Keratinocyte (primary cell): ENCODE data around the gene ISG20L2. TPM values are rescaled to one million over a fixed set of nuclear protein-coding genes. Genes with fewer than 3 reads are reported as not detected.

Source experiments
- DNase-seq: peaks from one replicate; pipeline ENCODE4 v3.0.0-alpha.2; 2011; ENCODE audit warnings: low read depth, missing footprints, low spot score
- FAIRE-seq: peaks from 2 replicates; lab custom pipeline; 2011; peaks lifted over from hg19 to GRCh38; lab: Jason Lieb, UNC
- H2AFZ ChIP-seq: 2 replicates; pipeline ENCODE4 v1.6.0; 2012; ENCODE audit warnings: low read length, control low read depth, inconsistent platforms; ENCODE audit not compliant: control insufficient read depth
- H3K27ac ChIP-seq: 2 replicates; pipeline ENCODE4 v1.5.1; 2011; ENCODE audit warnings: low read length; ENCODE audit not compliant: control insufficient read depth, insufficient read depth
- H3K27me3 ChIP-seq: 3 replicates; pipeline ENCODE4 v1.6.0; 2011; ENCODE audit warnings: low read length; ENCODE audit not compliant: control insufficient read depth, insufficient read depth; ENCODE audit errors: extremely low read depth
- H3K36me3 ChIP-seq, 2 experiments: 2 replicates in 1 of 2; 3 replicates in 1 of 2; pipeline ENCODE4 v1.5.1; 2011; ENCODE audit warnings: low read length in 2 of 2, mild to moderate bottlenecking in 1 of 2; ENCODE audit not compliant: control insufficient read depth in 2 of 2, insufficient read depth in 2 of 2; ENCODE audit errors: extremely low read depth in 1 of 2
- H3K4me1 ChIP-seq: 3 replicates; pipeline ENCODE4 v1.5.1; 2011; ENCODE audit warnings: low read length; ENCODE audit not compliant: control insufficient read depth, insufficient read depth; ENCODE audit errors: extremely low read depth
- H3K4me2 ChIP-seq: 3 replicates; pipeline ENCODE4 v1.6.0; 2011; ENCODE audit warnings: low read depth, low read length; ENCODE audit not compliant: control insufficient read depth, insufficient read depth; ENCODE audit errors: extremely low read depth
- H3K4me3 ChIP-seq, 3 experiments: fragments of 200-600 bp in 1 of 3; sonication (generic) in 1 of 3; 2 replicates in 2 of 3; 3 replicates in 1 of 3; pipeline ENCODE4 v1.5.1; 2011 to 2016; ENCODE audit warnings: low read length in 3 of 3, mild to moderate bottlenecking in 3 of 3, control low read depth in 2 of 3, inconsistent platforms in 1 of 3, low read depth in 1 of 3, mixed read lengths in 1 of 3, mixed run types in 1 of 3, moderate library complexity in 1 of 3; ENCODE audit not compliant: control insufficient read depth in 2 of 3, insufficient read depth in 2 of 3; ENCODE audit errors: extremely low read depth in 1 of 3
- H3K79me2 ChIP-seq: 2 replicates; pipeline ENCODE4 v1.6.0; 2012; ENCODE audit warnings: low read length; ENCODE audit not compliant: control insufficient read depth, insufficient read depth
- H3K9ac ChIP-seq: 3 replicates; pipeline ENCODE4 v1.6.0; 2011; ENCODE audit warnings: low read length; ENCODE audit not compliant: control insufficient read depth, insufficient read depth; ENCODE audit errors: extremely low read depth
- H3K9me1 ChIP-seq: 3 replicates; pipeline ENCODE4 v1.6.0; 2011; ENCODE audit warnings: low read length; ENCODE audit not compliant: control insufficient read depth, insufficient read depth; ENCODE audit errors: extremely low read depth
- H3K9me3 ChIP-seq: 2 replicates; pipeline ENCODE4 v1.5.1; 2012; ENCODE audit warnings: low read depth, low read length; ENCODE audit not compliant: control insufficient read depth
- H4K20me1 ChIP-seq: 3 replicates; pipeline ENCODE4 v1.6.0; 2011; ENCODE audit warnings: low read length; ENCODE audit not compliant: control insufficient read depth, insufficient read depth; ENCODE audit errors: extremely low read depth
- EZH2 ChIP-seq: IDR thresholded peaks from one replicate; pipeline ENCODE4 v1.6.1; 2012; ENCODE audit warnings: inconsistent platforms, mild to moderate bottlenecking, low read length, moderate library complexity
- dilution Hi-C: fragments of 300-500 bp; cut with MboI; formaldehyde crosslinking; loops from one replicate; pipeline ENCODE4 v1.7.0; 2020; ENCODE audit warnings: low sequenced_read_pairs; ENCODE audit not compliant: extremely low pct_ligation_motif_present
- polyA plus RNA-seq, 5 experiments: library from polyadenylated mRNA; depleted of rRNA in 3 of 5; stranded (reverse) in 3 of 5; stranded (forward) in 1 of 5; unstranded in 1 of 5; fragments of >200 nt; gene quantifications; 1 replicate in 1 of 5; 2 replicates in 3 of 5; 3 replicates in 1 of 5; pipeline versions ENCODE4 v1.2.1 to v1.2.3, GENCODE V29; 2011 to 2012; ENCODE audit warnings: missing spikeins in 2 of 5, low read depth in 1 of 5, low replicate concordance in 1 of 5
- TF ChIP-seq, protein P1 (sequence below), 3 experiments: IDR thresholded peaks in 1 of 3; conservative IDR thresholded peaks in 1 of 3; optimal IDR thresholded peaks in 1 of 3; 2 replicates in 2 of 3; 3 replicates in 1 of 3; pipeline versions ENCODE3 to v1.5.1; 2011; ENCODE audit warnings: low read length in 3 of 3, mild to moderate bottlenecking in 3 of 3, moderate library complexity in 2 of 3, control low read depth in 1 of 3, inconsistent platforms in 1 of 3; ENCODE audit not compliant: insufficient read depth in 2 of 3; ENCODE audit errors: extremely low read depth in 1 of 3

ISG20L2 gene
- polyA plus RNA-seq, 1 donor (not counting 4 experiments of a cell fraction or from before 2014, with no cell fraction given), result 48.6 TPM

GRCh38 chr1:156689035-156689952 lies 39.3 kb downstream of the ISG20L2 start:
- Histone ChIP-seq H3K27me3 (no peaks in the 10 kb centered on the region), H4K20me1 (no peaks in the 10 kb centered on the region), H3K79me2 (no peaks in the 10 kb centered on the region), H3K4me1 (peaks cover 53% of the 10 kb centered on the region), H2AFZ (peak overlapping the region; percentile 6), H3K9ac (no peak overlapping the region), H3K4me3 (no peak overlapping the region), H3K9me1 (no peaks in the 10 kb centered on the region), H3K9me3 (no peaks in the 10 kb centered on the region), H3K4me2 (peak overlapping the region; percentile 34), H3K36me3 (no peaks in the 10 kb centered on the region), H3K27ac (no peak overlapping the region)
- DNase-seq (peak; percentile 48), FAIRE-seq (peak; percentile 32)
- TF ChIP-seq EZH2, result no peak
- TF ChIP-seq, protein P1, sequence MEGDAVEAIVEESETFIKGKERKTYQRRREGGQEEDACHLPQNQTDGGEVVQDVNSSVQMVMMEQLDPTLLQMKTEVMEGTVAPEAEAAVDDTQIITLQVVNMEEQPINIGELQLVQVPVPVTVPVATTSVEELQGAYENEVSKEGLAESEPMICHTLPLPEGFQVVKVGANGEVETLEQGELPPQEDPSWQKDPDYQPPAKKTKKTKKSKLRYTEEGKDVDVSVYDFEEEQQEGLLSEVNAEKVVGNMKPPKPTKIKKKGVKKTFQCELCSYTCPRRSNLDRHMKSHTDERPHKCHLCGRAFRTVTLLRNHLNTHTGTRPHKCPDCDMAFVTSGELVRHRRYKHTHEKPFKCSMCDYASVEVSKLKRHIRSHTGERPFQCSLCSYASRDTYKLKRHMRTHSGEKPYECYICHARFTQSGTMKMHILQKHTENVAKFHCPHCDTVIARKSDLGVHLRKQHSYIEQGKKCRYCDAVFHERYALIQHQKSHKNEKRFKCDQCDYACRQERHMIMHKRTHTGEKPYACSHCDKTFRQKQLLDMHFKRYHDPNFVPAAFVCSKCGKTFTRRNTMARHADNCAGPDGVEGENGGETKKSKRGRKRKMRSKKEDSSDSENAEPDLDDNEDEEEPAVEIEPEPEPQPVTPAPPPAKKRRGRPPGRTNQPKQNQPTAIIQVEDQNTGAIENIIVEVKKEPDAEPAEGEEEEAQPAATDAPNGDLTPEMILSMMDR (optimal IDR thresholded peaks at IDR 0.05 in 1 of 3, IDR thresholded peaks at IDR 0.05 in 1 of 3, conservative IDR thresholded peaks at IDR 0.05 in 1 of 3; ENCODE audit: extremely low read depth in 1 of 3, insufficient read depth in 2 of 3, low read length in 3 of 3), result peak; percentile 83 to 97 (median 90)
- dilution Hi-C loops, result no loop called here

DNA sequence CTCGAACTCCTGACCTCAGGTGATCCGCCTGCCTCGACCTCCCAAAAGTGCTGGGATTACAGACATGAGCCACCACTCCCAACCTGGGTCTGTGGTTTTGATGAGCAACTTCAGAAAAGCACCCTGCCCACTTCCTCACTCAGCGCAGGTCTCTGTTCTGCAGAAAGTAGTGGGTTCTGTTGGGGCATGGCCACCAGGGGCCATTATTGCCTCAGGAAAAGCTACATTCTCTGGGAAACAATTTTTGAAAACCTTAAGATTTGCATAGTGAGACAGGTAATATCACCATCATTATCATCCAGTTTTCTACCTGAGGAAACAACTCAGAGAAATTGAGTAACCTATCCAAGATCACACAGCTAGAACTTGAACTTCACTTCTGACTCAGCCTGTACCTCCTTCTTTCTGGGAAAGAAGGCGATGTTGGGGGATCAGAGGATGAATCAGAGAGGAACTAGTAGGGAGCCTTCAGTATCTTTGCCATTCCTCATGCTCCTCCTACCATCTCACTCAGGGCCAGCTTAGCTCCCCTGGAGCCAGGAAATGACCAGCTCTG lies 44.3 kb downstream of the ISG20L2 start:
- peaks cover 18% of the 10 kb centered on the region for H3K4me1 ChIP-seq
- H3K9me1 ChIP-seq, result no peaks in the 10 kb centered on the region
- TF ChIP-seq EZH2, result no peak
- TF ChIP-seq, protein P1 (optimal IDR thresholded peaks at IDR 0.05 in 1 of 3, IDR thresholded peaks at IDR 0.05 in 1 of 3, conservative IDR thresholded peaks at IDR 0.05 in 1 of 3; ENCODE audit: extremely low read depth in 1 of 3, insufficient read depth in 2 of 3, low read length in 3 of 3), result peak; percentile 10 to 48 (median 40)
- peak overlapping the region; percentile 31 for H3K4me2 ChIP-seq
- H4K20me1 ChIP-seq, result no peaks in the 10 kb centered on the region
- peak; percentile 62 for DNase-seq
- H3K9ac ChIP-seq, result no peak overlapping the region
- dilution Hi-C loops, result no loop called here
- no peaks in the 10 kb centered on the region for H3K27me3 ChIP-seq
- H3K9me3 ChIP-seq, result no peaks in the 10 kb centered on the region
- no peak overlapping the region for H2AFZ ChIP-seq
- FAIRE-seq, result peak; percentile 55
- H3K36me3 ChIP-seq, result no peaks in the 10 kb centered on the region
- H3K4me3 ChIP-seq, result no peak overlapping the region
- peak overlapping the region; percentile 27 for H3K27ac ChIP-seq
- no peaks in the 10 kb centered on the region for H3K79me2 ChIP-seq
